ENCODE measurements around the gene ANKRD2.

ANKRD2 gene

GRCh38 chr10:97542169-97543024 is 30.2 kb upstream of the ANKRD2 start:
- no peak for DNase-seq (ENCODE audit: extremely low read depth, insufficient read length)
- no peaks in the 10 kb centered on the region for H3K27me3 ChIP-seq (replicated peaks; ENCODE audit: control insufficient read depth, insufficient read depth, low read length)
- no peaks in the 10 kb centered on the region for H3K36me3 ChIP-seq (ENCODE audit: control insufficient read depth, insufficient read depth, low read length)
- TF ChIP-seq CTCF (IDR thresholded peaks at IDR 0.05; ENCODE audit: insufficient read depth, low read length, poor library complexity, severe bottlenecking): no peak
- H3K4me3 ChIP-seq (replicated peaks; ENCODE audit: low read depth, low read length): no peak overlapping the region

- Histone ChIP-seq H3K27me3 (replicated peaks; ENCODE audit: control insufficient read depth, insufficient read depth, low read length) (no peaks in the 10 kb centered on the region), H3K4me3 (replicated peaks; ENCODE audit: low read depth, low read length) (no peak overlapping the region), H3K36me3 (ENCODE audit: control insufficient read depth, insufficient read depth, low read length) (no peaks in the 10 kb centered on the region)
- DNase-seq (ENCODE audit: extremely low read depth, insufficient read length): no peak
- no peak for TF ChIP-seq CTCF (IDR thresholded peaks at IDR 0.05; ENCODE audit: insufficient read depth, low read length, poor library complexity, severe bottlenecking)
Measured at GRCh38 chr10:97543025-97543546, 29.5 kb upstream of the ANKRD2 start.

- Histone ChIP-seq H3K27me3 (replicated peaks; ENCODE audit: control insufficient read depth, insufficient read depth, low read length) (no peaks in the 10 kb centered on the region), H3K4me3 (replicated peaks; ENCODE audit: low read depth, low read length) (no peak overlapping the region), H3K36me3 (ENCODE audit: control insufficient read depth, insufficient read depth, low read length) (no peaks in the 10 kb centered on the region)
- TF ChIP-seq CTCF (IDR thresholded peaks at IDR 0.05; ENCODE audit: insufficient read depth, low read length, poor library complexity, severe bottlenecking): no peak
- DNase-seq (ENCODE audit: extremely low read depth, insufficient read length): no peak
Measured at GRCh38 chr10:97546456-97547270, 25.9 kb upstream of the ANKRD2 start.

- Histone ChIP-seq H3K4me3 (replicated peaks; ENCODE audit: low read depth, low read length) (no peak overlapping the region), H3K36me3 (ENCODE audit: control insufficient read depth, insufficient read depth, low read length) (no peaks in the 10 kb centered on the region), H3K27me3 (replicated peaks; ENCODE audit: control insufficient read depth, insufficient read depth, low read length) (no peaks in the 10 kb centered on the region)
- TF ChIP-seq CTCF (IDR thresholded peaks at IDR 0.05; ENCODE audit: insufficient read depth, low read length, poor library complexity, severe bottlenecking): no peak
- no peak for DNase-seq (ENCODE audit: extremely low read depth, insufficient read length)
Measured at GRCh38 chr10:97547271-97547600, 25.3 kb upstream of the ANKRD2 start.

GRCh38 chr10:97547962-97548361 is 24.6 kb upstream of the ANKRD2 start:
- Histone ChIP-seq H3K36me3 (ENCODE audit: control insufficient read depth, insufficient read depth, low read length) (no peaks in the 10 kb centered on the region), H3K4me3 (replicated peaks; ENCODE audit: low read depth, low read length) (no peak overlapping the region), H3K27me3 (replicated peaks; ENCODE audit: control insufficient read depth, insufficient read depth, low read length) (no peaks in the 10 kb centered on the region)
- no peak for DNase-seq (ENCODE audit: extremely low read depth, insufficient read length)
- TF ChIP-seq CTCF (IDR thresholded peaks at IDR 0.05; ENCODE audit: insufficient read depth, low read length, poor library complexity, severe bottlenecking): no peak
